ENCODE measurements around the gene DEFB126. TPM values are rescaled to one million over a fixed set of nuclear protein-coding genes. Genes with fewer than 3 reads are reported as not detected.

The DEFB126 gene
- total RNA-seq (2022; extraction: Qiagen RNA extraction), result not detected in 5 replicates

DNA sequence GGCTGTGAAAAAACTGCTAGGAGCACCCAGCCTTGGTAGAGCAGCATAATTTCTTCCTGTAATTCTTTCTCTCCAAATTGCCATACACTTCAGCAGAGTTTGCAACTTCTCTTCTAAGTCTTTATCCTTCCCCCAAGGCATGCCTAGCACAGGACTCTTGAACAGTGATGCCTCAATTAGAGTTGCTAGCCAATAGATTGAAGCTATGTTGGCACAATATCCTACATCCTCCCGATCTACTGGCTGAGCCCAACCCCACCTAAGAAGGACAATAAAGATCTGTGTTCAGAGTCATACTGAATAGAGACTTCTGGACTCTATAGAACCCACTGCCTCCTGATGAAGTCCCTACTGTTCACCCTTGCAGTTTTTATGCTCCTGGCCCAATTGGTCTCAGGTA is at the start of gene DEFB126:
Gene DEFB126, plus strand, starts transcription at position 301 of the 400 bp plus-strand sequence. Its CDS starts 39 bp downstream, at position 340.

GRCh38 chr20:157154-157553 is 14.8 kb downstream of the DEFB126 start, which contains the start of gene DEFB127:
DEFB127 (plus strand) TSS chr20:157454; CDS start chr20:157545, 91 bp downstream.

GRCh38 chr20:189611-190010 is 47.2 kb downstream of the DEFB126 start, which contains the start of gene DEFB128:
DEFB128 (minus strand) TSS chr20:189711; CDS start chr20:189623, 88 bp downstream.

Other genes starting within 250 kb of the DEFB126 start
- not detected in 5 replicates for gene DEFB125, start 54.9 kb upstream of the DEFB126 start, total RNA-seq (2022; extraction: Qiagen RNA extraction)
- not detected in 5 replicates for gene DEFB127, start 14.9 kb downstream of the DEFB126 start, total RNA-seq (2022; extraction: Qiagen RNA extraction)
- not detected in 5 replicates for gene DEFB128, start 47.1 kb downstream of the DEFB126 start, total RNA-seq (2022; extraction: Qiagen RNA extraction)
- not detected in 5 replicates for gene DEFB129, start 84.7 kb downstream of the DEFB126 start, total RNA-seq (2022; extraction: Qiagen RNA extraction)
- gene DEFB132, start 115.1 kb downstream of the DEFB126 start, total RNA-seq (2022; extraction: Qiagen RNA extraction), result not detected in 5 replicates
- gene C20orf96, start 148.2 kb downstream of the DEFB126 start, total RNA-seq (2022; extraction: Qiagen RNA extraction), result 9.5 to 10.7 TPM (median 10.1 TPM) in 5 replicates
- 17.9 to 21.8 TPM (median 19.6 TPM) in 5 replicates for gene ZCCHC3, start 155.0 kb downstream of the DEFB126 start, total RNA-seq (2022; extraction: Qiagen RNA extraction)
- gene SOX12, start 183.0 kb downstream of the DEFB126 start, total RNA-seq (2022; extraction: Qiagen RNA extraction), result 17.7 to 28.2 TPM (median 27.1 TPM) in 5 replicates
- gene NRSN2, start 204.5 kb downstream of the DEFB126 start, total RNA-seq (2022; extraction: Qiagen RNA extraction), result 49.9 to 65.7 TPM (median 62.6 TPM) in 5 replicates
- gene TRIB3, start 238.2 kb downstream of the DEFB126 start, total RNA-seq (2022; extraction: Qiagen RNA extraction), result 50.7 to 64.3 TPM (median 59.0 TPM) in 5 replicates

All from A549 treated with dexamethasone at 1 μM for 4 hours (cell line).